Liver (tissue), 3 donors: ENCODE results near the gene BRF1.

Source experiments
- CTCF ChIP-seq: fragments of 150-350 bp; IDR thresholded peaks from 2 replicates; pipeline ENCODE4 v1.5.1; 2017; ENCODE audit warnings: improper control_type of control experiment, low read depth, low read length; ENCODE audit not compliant: missing input control
- EGR1 ChIP-seq, 2 donors: IDR thresholded peaks; 2 replicates each; pipeline ENCODE4 v1.6.1; 2016 to 2018; ENCODE audit warnings: antibody characterized with exemption in 2 of 2, low read depth in 2 of 2
- MAX ChIP-seq: IDR thresholded peaks from 2 replicates; pipeline ENCODE4 v1.6.1; 2016; ENCODE audit warnings: antibody characterized with exemption
- RAD21 ChIP-seq, 2 donors: IDR thresholded peaks; 2 replicates each; pipeline ENCODE4 v1.6.1; 2016; ENCODE audit warnings: antibody characterized with exemption in 2 of 2, mild to moderate bottlenecking in 2 of 2
- RXRA ChIP-seq, 2 donors: IDR thresholded peaks; 2 replicates each; pipeline ENCODE4 v1.6.1; 2017 to 2018; ENCODE audit warnings: antibody characterized with exemption in 2 of 2, mild to moderate bottlenecking in 1 of 2
- SP1 ChIP-seq: IDR thresholded peaks from 2 replicates; pipeline ENCODE4 v1.6.1; 2018; ENCODE audit warnings: antibody characterized with exemption, mild to moderate bottlenecking
- TAF1 ChIP-seq: conservative IDR thresholded peaks from 2 replicates; pipeline ENCODE4 v1.6.1; 2016; ENCODE audit warnings: antibody characterized with exemption, mild to moderate bottlenecking
- donor health status: healthy.
- donor health status: healthy.

GRCh38 chr14:105244334-105244733, 56.5 kb downstream of the BRF1 start:
- no peak for TF ChIP-seq CTCF
- no peak for TF ChIP-seq MAX
- TF ChIP-seq RAD21 (IDR thresholded peaks at IDR 0.05): no peak
- no peak for TF ChIP-seq RXRA (IDR thresholded peaks at IDR 0.05)
- no peak for TF ChIP-seq TAF1
- TF ChIP-seq EGR1 (IDR thresholded peaks at IDR 0.05; ENCODE audit: low read depth in 2 of 2): no peak
- TF ChIP-seq SP1: no peak
